Caco-2 (cell line): ENCODE results near the gene RNF126. TPM values are rescaled to one million over a fixed set of nuclear protein-coding genes. Genes with fewer than 3 reads are reported as not detected.

ENCODE experiments used
- BruUV-seq: library from RNA; stranded (reverse); fragments of 400-500 nt; replicated peaks from 2 replicates; lab custom pipeline; 2021; lab: Mats Ljungman, UMichigan
- CTCF ChIA-PET: fragments of 300-600 bp; sonication (Branson Sonifier 250); formaldehyde crosslinking; loops from one replicate; lab custom pipeline; 2022; ENCODE audit warnings: antibody characterized with exemption; lab: Charles Lee
- POLR2A ChIA-PET: fragments of 300-600 bp; sonication (Branson Sonifier 250); formaldehyde crosslinking; loops from one replicate; lab custom pipeline; 2022; ENCODE audit warnings: antibody characterized with exemption; lab: Charles Lee
- DNase-seq, 2 experiments: peaks; one replicate each; pipeline versions ENCODE4 v3.0.0 to v3.0.0-alpha.2; 2020 to 2022
- H3K27me3 ChIP-seq: replicated peaks from 2 replicates; pipeline ENCODE4 v1.6.0; 2011; ENCODE audit warnings: low read length; ENCODE audit not compliant: control insufficient read depth, insufficient read depth
- H3K36me3 ChIP-seq: 2 replicates; pipeline ENCODE4 v1.5.1; 2011; ENCODE audit warnings: low read length; ENCODE audit not compliant: control insufficient read depth, insufficient read depth
- H3K4me1 ChIP-seq: fragments of 250-450 bp; sonication (Bioruptor Pico); 2 replicates; pipeline ENCODE4 v1.5.1; 2020; ENCODE audit warnings: mild to moderate bottlenecking
- H3K4me3 ChIP-seq: 2 replicates; pipeline ENCODE4 v1.5.1; 2011; ENCODE audit warnings: low read depth, mild to moderate bottlenecking, control low read depth, low read length
- H3K9me3 ChIP-seq: fragments of 250-450 bp; sonication (Bioruptor Pico); 2 replicates; pipeline ENCODE4 v1.5.1; 2020; ENCODE audit warnings: mild to moderate bottlenecking, moderate library complexity
- H3K27ac Mint-ChIP-seq: one replicate; pipeline ENCODE4 v1.8.0; 2022; ENCODE audit warnings: mixed read lengths; ENCODE audit not compliant: unreplicated experiment
- H3K27me3 Mint-ChIP-seq: one replicate; pipeline ENCODE4 v1.8.0; 2022; ENCODE audit warnings: mixed read lengths; ENCODE audit not compliant: insufficient read depth, unreplicated experiment
- H3K36me3 Mint-ChIP-seq: one replicate; pipeline ENCODE4 v1.8.0; 2022; ENCODE audit warnings: mild to moderate bottlenecking, mixed read lengths; ENCODE audit not compliant: insufficient read depth, unreplicated experiment
- H3K4me1 Mint-ChIP-seq: one replicate; pipeline ENCODE4 v1.8.0; 2022; ENCODE audit warnings: low read depth, mixed read lengths; ENCODE audit not compliant: unreplicated experiment
- H3K4me3 Mint-ChIP-seq: one replicate; pipeline ENCODE4 v1.8.0; 2022; ENCODE audit warnings: mild to moderate bottlenecking, moderate library complexity, mixed read lengths; ENCODE audit not compliant: unreplicated experiment
- H3K9me3 Mint-ChIP-seq: one replicate; pipeline ENCODE4 v1.8.0; 2022; ENCODE audit warnings: mixed read lengths; ENCODE audit not compliant: unreplicated experiment
- CTCF ChIP-seq, 2 experiments: fragments of 200-600 bp in 1 of 2; IDR thresholded peaks; 1 replicate in 1 of 2; 2 replicates in 1 of 2; pipeline versions ENCODE4 v1.5.1 to v1.8.0; 2011 to 2022; ENCODE audit warnings: antibody characterized with exemption in 1 of 2, control low read depth in 1 of 2, inconsistent platforms in 1 of 2, low read depth in 1 of 2, low read length in 1 of 2, mild to moderate bottlenecking in 1 of 2, moderate library complexity in 1 of 2; ENCODE audit not compliant: insufficient read depth in 1 of 2, severe bottlenecking in 1 of 2, unreplicated experiment in 1 of 2
- intact Hi-C: fragments of 100-400 bp; cut with micrococcal nuclease; formaldehyde crosslinking; loops from one replicate; pipeline ENCODE4 v1.10.0; 2022; ENCODE audit not compliant: unreplicated experiment
- total RNA-seq: library from RNA; stranded (reverse); gene quantifications from 2 replicates; pipeline ENCODE4 v1.2.3, GENCODE V29; 2022

The RNF126 gene
- total RNA-seq, 1 experiment from 2014 or later = 74.6 TPM

- no peak for DNase-seq
- no TSS peak for BruUV-seq
- Mint-ChIP-seq H3K9me3 (no peaks in the 10 kb centered on the region), H3K4me1 (no peaks in the 10 kb centered on the region), H3K27ac (no peak overlapping the region), H3K36me3 (no peaks in the 10 kb centered on the region), H3K27me3 (no peaks in the 10 kb centered on the region), H3K4me3 (no peak overlapping the region)
- no peak overlapping the region for H3K4me3 ChIP-seq
- H3K9me3 ChIP-seq = no peaks in the 10 kb centered on the region; the same call in 1 of the 2 replicates
- intact Hi-C loops = no loop called here
- no peak for TF ChIP-seq CTCF (IDR thresholded peaks at IDR 0.05; ENCODE audit: insufficient read depth in 1 of 2, low read depth in 1 of 2, low read length in 1 of 2, severe bottlenecking in 1 of 2, unreplicated experiment in 1 of 2)
- no peaks in the 10 kb centered on the region for H3K36me3 ChIP-seq
- no peaks in the 10 kb centered on the region for H3K27me3 ChIP-seq
- H3K4me1 ChIP-seq = no peaks in the 10 kb centered on the region
- POLR2A ChIA-PET = no interaction called here
- CTCF ChIA-PET = no interaction called here
Observed at GRCh38 chr19:601310-601709, 61.7 kb downstream of the RNF126 start.

Other genes starting within 250 kb of the RNF126 start
- 1.3 and 2.4 TPM in 2 replicates for gene SHC2, start 202.2 kb downstream of the RNF126 start, total RNA-seq
- 0.73 and 1.3 TPM in 2 replicates for gene MADCAM1, start 166.7 kb downstream of the RNF126 start, total RNA-seq
- 11.5 and 14.9 TPM in 2 replicates for gene TPGS1, start 155.7 kb downstream of the RNF126 start, total RNA-seq
- 129 and 133 TPM in 2 replicates for gene CDC34, start 131.5 kb downstream of the RNF126 start, total RNA-seq
- 0.35 TPM in 1 of 2 replicates, not detected in the other for gene GZMM, start 119.2 kb downstream of the RNF126 start, total RNA-seq
- 618 and 656 TPM in 2 replicates for gene BSG, start 90.6 kb downstream of the RNF126 start, total RNA-seq
- 2.7 and 3.9 TPM in 2 replicates for gene HCN2, start 73.3 kb downstream of the RNF126 start, total RNA-seq
- 93.3 and 95.8 TPM in 2 replicates for gene POLRMT, start 29.7 kb downstream of the RNF126 start, total RNA-seq
- gene FGF22, start 23.3 kb downstream of the RNF126 start, total RNA-seq = 0.68 TPM in 1 of 2 replicates, not detected in the other
- 26.3 and 31.2 TPM in 2 replicates for gene FSTL3, start 13.2 kb upstream of the RNF126 start, total RNA-seq
- gene PRSS57, start 32.2 kb upstream of the RNF126 start, total RNA-seq = not detected in 2 replicates
- gene PALM, start 45.7 kb upstream of the RNF126 start, total RNA-seq = 14.7 and 16.1 TPM in 2 replicates
- 27.8 and 36.4 TPM in 2 replicates for gene MISP, start 87.9 kb upstream of the RNF126 start, total RNA-seq
- 510 and 522 TPM in 2 replicates for gene PTBP1, start 134.2 kb upstream of the RNF126 start, total RNA-seq
- 5.1 and 7.1 TPM in 2 replicates for gene PLPPR3, start 158.7 kb upstream of the RNF126 start, total RNA-seq
- not detected in 2 replicates for gene AZU1, start 164.6 kb upstream of the RNF126 start, total RNA-seq
- gene PRTN3, start 177.8 kb upstream of the RNF126 start, total RNA-seq = 0.29 TPM in 1 of 2 replicates, not detected in the other
- gene ELANE, start 189.1 kb upstream of the RNF126 start, total RNA-seq = not detected in 2 replicates
- 4.4 and 6.1 TPM in 2 replicates for gene CFD, start 196.4 kb upstream of the RNF126 start, total RNA-seq
- 64.3 and 69.1 TPM in 2 replicates for gene MED16, start 230.0 kb upstream of the RNF126 start, total RNA-seq
- gene RNU6-9, start 230.3 kb upstream of the RNF126 start, total RNA-seq = not detected in 2 replicates